GM18858 (cell line): Measurements from ENCODE around the gene CSGALNACT2.
"Not testable (repeated sequence)": the region's sequence is repeated elsewhere in the genome, so short reads cannot be mapped to it uniquely, and the experiment has no call there.

Experiments used
- ATAC-seq: cut with Tn5 transposase; IDR thresholded peaks from one replicate; pipeline ENCODE4 v1.9.1; 2021; ENCODE audit not compliant: unreplicated experiment

CSGALNACT2 gene

GRCh38 chr10:43141421-43141820, 3.2 kb downstream of the CSGALNACT2 start:
- ATAC-seq, result no peak

GRCh38 chr10:43145311-43145710, 7.1 kb downstream of the CSGALNACT2 start:
- ATAC-seq, result no peak

- ATAC-seq, result not testable (repeated sequence)
Measured at GRCh38 chr10:43145936-43146335, 7.7 kb downstream of the CSGALNACT2 start.

GRCh38 chr10:43151371-43151770, 13.1 kb downstream of the CSGALNACT2 start:
- ATAC-seq, result no peak

GRCh38 chr10:43153901-43154300, 15.7 kb downstream of the CSGALNACT2 start:
- ATAC-seq, result no peak

GRCh38 chr10:43155221-43155620, 17.0 kb downstream of the CSGALNACT2 start:
- ATAC-seq, result no peak

GRCh38 chr10:43155741-43156140, 17.5 kb downstream of the CSGALNACT2 start:
- ATAC-seq, result no peak

GRCh38 chr10:43156590-43157341, 18.5 kb downstream of the CSGALNACT2 start:
- ATAC-seq, result no peak

GRCh38 chr10:43158636-43159035, 20.4 kb downstream of the CSGALNACT2 start:
- no peak for ATAC-seq

GRCh38 chr10:43160046-43160920, 22.0 kb downstream of the CSGALNACT2 start:
- peak; percentile 50 for ATAC-seq

- ATAC-seq, result peak; percentile 67
Measured at GRCh38 chr10:43160921-43161255, 22.6 kb downstream of the CSGALNACT2 start.

GRCh38 chr10:43162604-43163003, 24.4 kb downstream of the CSGALNACT2 start:
- ATAC-seq, result no peak

- ATAC-seq, result no peak
Measured at GRCh38 chr10:43166207-43166879, 28.1 kb downstream of the CSGALNACT2 start.

- ATAC-seq, result peak; percentile 76
Measured at GRCh38 chr10:43166880-43167497, 28.7 kb downstream of the CSGALNACT2 start.

- no peak for ATAC-seq
Measured at GRCh38 chr10:43167498-43167889, 29.2 kb downstream of the CSGALNACT2 start.

GRCh38 chr10:43170491-43170890, 32.2 kb downstream of the CSGALNACT2 start:
- no peak for ATAC-seq

- no peak for ATAC-seq
Measured at GRCh38 chr10:43172645-43173044, 34.4 kb downstream of the CSGALNACT2 start.

- ATAC-seq, result no peak
Measured at GRCh38 chr10:43173120-43173519, 34.9 kb downstream of the CSGALNACT2 start.

GRCh38 chr10:43174969-43175368, 36.7 kb downstream of the CSGALNACT2 start:
- ATAC-seq, result no peak

GRCh38 chr10:43176271-43176670, 38.0 kb downstream of the CSGALNACT2 start:
- ATAC-seq, result no peak

GRCh38 chr10:43177595-43177994, 39.4 kb downstream of the CSGALNACT2 start:
- ATAC-seq, result no peak
